Fibroblast of mammary gland (primary cell): ENCODE results near the gene TSPEAR.

Source experiments
- DNase-seq: peaks from one replicate; pipeline ENCODE4 v3.0.0-alpha.2; 2010; ENCODE audit warnings: low read depth
- H3K4me3 ChIP-seq: 2 replicates; pipeline ENCODE4 v1.5.1; 2011; ENCODE audit warnings: low read depth, mild to moderate bottlenecking, low read length, moderate library complexity; ENCODE audit not compliant: control insufficient read depth
- TF ChIP-seq, protein P1 (sequence below): conservative IDR thresholded peaks from 2 replicates; pipeline ENCODE4 v1.5.1; 2011; ENCODE audit warnings: low read depth, low read length, inconsistent platforms; ENCODE audit not compliant: control insufficient read depth, insufficient read depth

TSPEAR gene

DNA sequence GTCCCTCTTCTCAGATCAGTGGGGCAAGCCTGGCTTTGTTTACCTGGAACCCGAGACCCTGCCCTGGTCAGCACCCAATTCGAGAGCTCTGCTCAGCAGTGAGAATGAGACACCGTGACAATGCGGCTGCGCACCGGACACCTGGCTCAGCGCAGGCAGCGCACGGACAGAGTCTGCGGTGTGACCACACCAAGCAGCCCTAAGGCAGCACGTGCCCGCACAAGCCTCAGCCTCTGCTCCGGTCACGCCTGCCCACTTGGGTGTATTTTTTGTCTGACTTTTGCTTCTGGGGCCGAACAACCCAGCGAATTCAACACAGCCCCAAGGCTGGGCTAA is 94.8 kb downstream of the TSPEAR start:
- no peak overlapping the region for H3K4me3 ChIP-seq
- DNase-seq: no peak
- TF ChIP-seq, protein P1, sequence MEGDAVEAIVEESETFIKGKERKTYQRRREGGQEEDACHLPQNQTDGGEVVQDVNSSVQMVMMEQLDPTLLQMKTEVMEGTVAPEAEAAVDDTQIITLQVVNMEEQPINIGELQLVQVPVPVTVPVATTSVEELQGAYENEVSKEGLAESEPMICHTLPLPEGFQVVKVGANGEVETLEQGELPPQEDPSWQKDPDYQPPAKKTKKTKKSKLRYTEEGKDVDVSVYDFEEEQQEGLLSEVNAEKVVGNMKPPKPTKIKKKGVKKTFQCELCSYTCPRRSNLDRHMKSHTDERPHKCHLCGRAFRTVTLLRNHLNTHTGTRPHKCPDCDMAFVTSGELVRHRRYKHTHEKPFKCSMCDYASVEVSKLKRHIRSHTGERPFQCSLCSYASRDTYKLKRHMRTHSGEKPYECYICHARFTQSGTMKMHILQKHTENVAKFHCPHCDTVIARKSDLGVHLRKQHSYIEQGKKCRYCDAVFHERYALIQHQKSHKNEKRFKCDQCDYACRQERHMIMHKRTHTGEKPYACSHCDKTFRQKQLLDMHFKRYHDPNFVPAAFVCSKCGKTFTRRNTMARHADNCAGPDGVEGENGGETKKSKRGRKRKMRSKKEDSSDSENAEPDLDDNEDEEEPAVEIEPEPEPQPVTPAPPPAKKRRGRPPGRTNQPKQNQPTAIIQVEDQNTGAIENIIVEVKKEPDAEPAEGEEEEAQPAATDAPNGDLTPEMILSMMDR: no peak

DNA sequence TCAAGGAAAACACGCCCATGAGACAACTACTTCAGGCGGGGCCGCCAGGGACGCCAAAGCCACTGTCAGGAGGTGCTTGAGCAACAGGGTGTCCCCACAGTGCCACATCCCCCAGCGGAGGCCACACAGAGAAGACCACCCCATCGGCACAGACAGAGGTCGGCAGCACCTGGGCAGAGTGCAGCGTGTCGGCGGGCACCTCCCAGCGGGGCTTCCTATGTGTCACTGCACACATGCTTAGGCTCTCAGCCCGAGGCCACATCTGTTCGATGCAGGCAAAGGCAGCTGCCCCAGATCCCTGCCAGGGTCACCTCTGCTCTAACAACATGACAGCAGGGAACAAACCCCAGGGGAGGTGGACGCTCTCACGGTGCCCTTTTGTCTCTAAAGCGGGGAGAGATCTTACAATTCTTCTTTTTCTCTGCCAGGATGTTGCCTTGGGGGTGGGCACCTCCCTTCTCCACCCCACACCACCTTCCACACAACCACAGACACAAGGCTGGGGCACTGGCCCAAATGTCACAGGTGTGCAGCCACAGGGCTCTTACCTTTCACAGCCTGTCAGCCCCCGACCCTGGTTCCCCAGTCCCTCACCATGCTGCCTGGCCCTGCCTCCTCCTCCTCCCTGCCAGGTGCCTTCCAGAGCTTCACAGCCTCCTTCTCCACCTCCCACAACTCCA is 95.3 kb downstream of the TSPEAR start:
- TF ChIP-seq, protein P1: no peak
- DNase-seq: no peak
- H3K4me3 ChIP-seq: no peak overlapping the region

DNA sequence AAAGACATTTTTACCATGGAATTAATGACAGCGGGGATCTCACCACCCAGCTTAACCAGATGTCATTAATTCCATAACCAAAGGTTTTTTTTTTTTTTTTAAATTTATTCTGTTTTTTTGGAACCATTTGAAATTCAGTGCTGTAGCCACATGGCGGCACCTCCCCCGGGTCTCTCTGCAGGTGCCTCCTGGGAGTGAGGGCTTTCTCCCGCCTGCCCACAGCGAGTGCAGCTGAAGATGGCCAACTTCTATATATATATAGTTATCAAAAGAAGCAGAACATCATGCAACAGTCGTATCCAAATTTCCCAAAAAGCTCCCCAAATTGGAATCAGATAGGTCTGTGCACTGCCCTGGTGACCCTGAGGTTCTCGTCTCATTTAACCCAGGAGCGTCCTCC is 95.9 kb downstream of the TSPEAR start:
- DNase-seq: no peak
- TF ChIP-seq, protein P1: no peak
- no peak overlapping the region for H3K4me3 ChIP-seq

DNA sequence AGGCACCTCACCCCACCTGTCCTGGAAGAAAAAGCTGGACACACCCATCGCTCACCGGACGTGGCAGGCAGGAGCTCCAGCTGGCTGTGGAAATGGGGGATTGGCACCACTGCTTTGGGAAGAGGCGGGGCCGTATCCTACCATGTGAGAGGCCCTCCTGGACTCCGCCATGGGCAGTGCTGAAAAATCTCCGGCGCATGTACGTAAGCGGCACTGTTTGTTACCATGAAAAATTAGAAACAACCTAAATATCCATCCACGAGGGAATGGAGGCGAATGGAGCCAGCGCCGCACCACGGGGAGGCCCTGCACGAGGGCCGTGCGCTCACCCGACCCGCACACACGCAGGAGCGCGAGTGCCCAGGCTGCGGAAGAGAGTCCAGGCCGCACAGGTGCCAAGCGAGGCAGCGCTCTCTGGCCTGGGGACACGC is 96.4 kb downstream of the TSPEAR start:
- H3K4me3 ChIP-seq: no peak overlapping the region
- no peak for DNase-seq
- TF ChIP-seq, protein P1: no peak

DNA sequence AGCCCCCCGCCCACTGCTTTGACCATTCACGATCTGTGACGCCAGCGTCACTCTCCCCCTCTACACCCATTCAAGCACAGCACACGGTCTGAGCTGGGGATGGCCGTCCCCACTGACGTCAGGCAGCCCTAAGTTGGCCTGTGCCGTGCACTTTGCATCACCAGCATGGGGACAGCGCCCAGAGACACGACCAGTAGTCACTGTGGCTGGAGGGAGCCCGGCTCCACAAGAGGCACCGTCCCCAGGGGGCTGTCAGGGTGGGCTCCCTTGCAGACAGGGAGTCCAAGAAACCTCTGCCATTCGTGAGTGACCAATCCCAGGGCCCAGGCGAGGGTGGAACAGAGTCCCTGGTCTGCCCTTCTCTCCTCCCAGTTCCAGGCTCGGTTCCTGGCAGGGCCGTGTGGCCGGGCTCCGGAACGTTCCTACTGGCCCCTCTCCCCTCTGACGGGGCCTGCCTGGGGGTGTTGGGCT is 97.2 kb downstream of the TSPEAR start:
- no peak overlapping the region for H3K4me3 ChIP-seq
- no peak for DNase-seq
- TF ChIP-seq, protein P1: no peak

DNA sequence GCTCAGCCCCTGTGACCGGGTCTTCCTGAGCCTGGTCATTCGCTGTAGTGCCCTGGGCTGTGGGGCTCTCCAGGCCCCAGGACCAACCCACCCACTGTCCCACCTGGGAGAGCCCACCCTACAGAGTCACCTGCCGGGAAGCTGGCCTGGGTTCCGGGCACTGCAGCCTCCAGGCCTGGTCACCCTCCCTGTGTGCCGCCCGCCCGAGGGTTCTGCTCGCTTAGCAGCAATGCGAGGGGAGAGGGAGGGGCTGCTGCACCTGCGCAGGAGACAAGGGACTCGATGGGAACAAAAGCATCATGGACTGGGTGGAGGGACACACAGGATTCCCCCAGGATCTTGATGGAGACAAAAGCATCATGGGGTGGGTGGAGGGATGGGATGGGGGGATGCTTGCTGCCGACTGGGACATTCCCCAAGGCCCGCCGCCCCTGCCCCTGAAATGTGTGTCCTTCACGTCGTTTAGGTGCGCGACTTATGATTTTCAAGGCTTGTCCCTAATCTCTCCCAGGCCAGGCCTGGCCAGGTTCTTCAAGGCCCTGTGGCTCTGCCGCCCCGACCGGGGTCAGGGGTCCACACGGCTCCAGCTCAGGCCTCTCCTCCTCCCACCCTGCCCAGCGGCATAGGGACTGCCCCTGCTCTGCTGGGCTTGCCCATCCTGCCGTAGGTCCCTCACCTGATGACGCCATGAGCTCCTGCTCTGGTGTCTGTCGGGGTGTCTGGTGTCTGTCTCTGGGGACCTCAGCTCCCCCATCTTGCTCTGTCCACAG is 97.8 kb downstream of the TSPEAR start:
- no peak for DNase-seq
- H3K4me3 ChIP-seq: no peak overlapping the region
- TF ChIP-seq, protein P1: no peak
